Heart left ventricle (tissue), 13 donors: Measurements from ENCODE around the gene NAPA.

Source experiments
- CTCF ChIP-seq, 12 donors: fragments of 200-600 bp; sonication (generic) in 4 of 12; IDR thresholded peaks; one replicate each; pipeline versions ENCODE4 v1.5.0 to v1.8.0; 2018 to 2022; ENCODE audit warnings: antibody characterized with exemption in 12 of 12, mild to moderate bottlenecking in 5 of 12
- POLR2A ChIP-seq, 2 donors: fragments of 450-650 bp; IDR thresholded peaks; one replicate each; pipeline ENCODE4 v1.6.1; 2017; ENCODE audit warnings: antibody characterized with exemption in 2 of 2, mild to moderate bottlenecking in 2 of 2, moderate library complexity in 2 of 2
- donor health status: ischemic (EF 13 %, LVEDD 7.1; RV severe dilation, severe dysfunction).
- donor health status: DM: no; HTN: yes; CAD: no.
- donor health status: DM: no; HTN: no; CAD: no.
- donor health status: ischemic (EF 25% LVEDD 6.9; RV normal size, moderate dysfunction).
- donor health status: ischemic (EF 25% LVEDD 5.7; RV mildly dilated, moderate dysfunction).
- donor health status: ischemic (EF 35%, LVEDD 5.7; RV mildly dilated, moderate dysfunction).
- donor health status: nonischemic (EF 11% LVEDD 7.7; RV severe dilation, severe dysfunction).
- donor health status: DM: yes; HTN: yes; CAD: no.
- donor health status: PGD.
- donor health status: ischemic (EF 29% LVEDD 5.4; RV normal size, mild dysfunction).
- donor health status: nonischemic (EF 23%, LVEDD 6.1; RV moderate dilation, normal function).

GRCh38 chr19:47450478-47450877 is 64.4 kb downstream of the NAPA start:
- TF ChIP-seq CTCF (IDR thresholded peaks at IDR 0.05) (no peak), POLR2A (IDR thresholded peaks at IDR 0.05) (no peak)
